ENCODE results near the gene SELENOM.

GRCh38 chr22:31064369-31064768, 43.0 kb downstream of the SELENOM start:
- no peak for TF ChIP-seq CTCF (IDR thresholded peaks at IDR 0.05; ENCODE audit: insufficient read depth, low read length, poor library complexity, severe bottlenecking)
- TF ChIP-seq EZH2phosphoT487 (conservative IDR thresholded peaks at IDR 0.05; ENCODE audit: low read length): no peak
